Measurements from ENCODE around the gene USP10.

Gene USP10

DNA sequence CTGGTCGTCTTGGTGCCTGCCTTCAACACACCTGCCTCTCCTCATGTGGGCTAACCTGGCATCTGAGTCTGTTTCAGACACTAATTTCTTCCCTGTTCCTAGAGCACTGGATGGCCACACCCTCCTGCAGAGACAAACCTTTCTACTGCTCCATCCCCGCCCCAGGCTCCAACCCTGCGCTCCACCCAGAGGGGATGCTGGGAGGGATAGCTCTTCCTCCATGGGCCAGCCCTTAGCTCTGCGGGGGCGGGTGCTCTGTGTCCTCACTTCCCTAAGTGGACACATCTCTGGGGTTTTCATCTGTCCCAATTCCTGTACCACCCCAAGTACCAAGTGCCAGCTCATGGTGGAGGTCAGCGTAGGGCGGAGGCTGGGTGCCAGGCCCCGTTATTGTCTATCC, 109.0 kb downstream of the USP10 start:
- Histone ChIP-seq H3K36me3 (ENCODE audit: control insufficient read depth, insufficient read depth, low read length) (no peaks in the 10 kb centered on the region), H3K27ac (ENCODE audit: low read depth, low read length) (no peak overlapping the region), H3K9ac (ENCODE audit: low read length) (no peak overlapping the region), H3K4me3 (ENCODE audit: low read depth, low read length) (no peak overlapping the region), H3K9me3 (ENCODE audit: control insufficient read depth, insufficient read depth, low read depth, low read length) (peaks cover 4% of the 10 kb centered on the region), H3K27me3 (ENCODE audit: control insufficient read depth, insufficient read depth, low read length) (peaks cover 17% of the 10 kb centered on the region; the same call in 1 of the 2 replicates), H3K4me1 (ENCODE audit: control insufficient read depth, insufficient read depth, low read length) (peaks cover 10% of the 10 kb centered on the region; the same call in 1 of the 2 replicates)

DNA sequence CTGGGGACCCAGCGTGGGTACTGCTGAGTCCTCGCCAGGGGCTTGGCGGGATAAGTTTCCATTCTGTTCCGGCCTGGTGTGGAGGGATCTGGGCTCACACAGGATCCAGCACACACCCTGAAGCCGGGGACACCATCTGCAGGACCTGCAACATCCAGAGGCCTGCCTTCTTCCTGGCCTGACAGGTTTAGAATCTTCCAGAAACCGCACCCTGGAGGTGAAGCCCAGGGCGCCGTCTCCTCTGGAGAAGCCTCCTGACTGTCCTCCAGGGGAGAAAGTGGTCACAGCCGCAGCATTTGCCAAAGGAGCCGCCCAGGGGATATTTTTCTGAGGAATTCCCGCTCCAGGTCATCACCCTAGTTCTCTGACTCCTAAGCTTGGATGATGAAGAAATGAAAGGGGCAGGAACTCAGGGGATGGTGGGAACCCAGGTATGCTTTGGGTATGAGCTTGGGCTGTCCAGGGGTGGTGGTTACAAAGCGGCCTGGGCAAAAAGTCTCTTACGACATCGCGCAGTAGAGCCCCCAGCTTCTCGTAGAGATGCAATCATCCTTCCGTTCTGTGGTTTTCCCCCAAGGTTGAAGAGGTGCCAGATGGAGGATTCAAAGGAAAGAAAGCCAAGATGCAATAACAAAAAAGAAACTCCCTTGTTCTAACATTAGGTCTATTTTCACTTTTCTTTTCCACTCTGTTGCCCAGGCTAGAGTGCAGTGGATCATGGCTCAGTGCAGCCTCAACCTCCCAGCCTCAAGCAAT, 110.9 kb downstream of the USP10 start:
- Histone ChIP-seq H3K4me1 (ENCODE audit: control insufficient read depth, insufficient read depth, low read length) (peaks cover 10% of the 10 kb centered on the region; the same call in 1 of the 2 replicates), H3K27ac (ENCODE audit: low read depth, low read length) (no peak overlapping the region), H3K27me3 (ENCODE audit: control insufficient read depth, insufficient read depth, low read length) (peaks cover 17% of the 10 kb centered on the region; the same call in 1 of the 2 replicates), H3K4me3 (ENCODE audit: low read depth, low read length) (no peak overlapping the region), H3K36me3 (ENCODE audit: control insufficient read depth, insufficient read depth, low read length) (no peaks in the 10 kb centered on the region), H3K9me3 (ENCODE audit: control insufficient read depth, insufficient read depth, low read depth, low read length) (peaks cover 5% of the 10 kb centered on the region), H3K9ac (ENCODE audit: low read length) (no peak overlapping the region)

DNA sequence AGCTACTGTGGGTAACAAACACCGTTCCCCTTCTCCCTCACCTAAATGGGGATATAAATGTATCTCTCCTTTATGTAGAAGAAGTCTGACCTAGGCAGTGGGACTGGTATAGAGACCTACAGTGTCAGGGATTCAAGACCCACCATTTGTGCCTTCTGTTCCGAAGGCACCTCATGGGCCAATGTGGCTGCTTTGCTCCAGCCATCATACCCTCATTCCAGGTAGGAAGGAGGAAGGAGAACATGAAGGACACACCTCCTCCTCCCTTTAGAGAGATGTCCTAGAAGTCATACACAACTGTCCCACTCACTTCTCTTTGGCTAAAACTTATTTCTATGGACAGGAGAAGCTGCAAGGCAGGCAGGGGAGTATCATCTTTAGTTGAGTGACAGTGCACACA, 111.7 kb downstream of the USP10 start:
- H3K27me3 ChIP-seq (ENCODE audit: control insufficient read depth, insufficient read depth, low read length): peaks cover 17% of the 10 kb centered on the region; the same call in 1 of the 2 replicates
- H3K36me3 ChIP-seq (ENCODE audit: control insufficient read depth, insufficient read depth, low read length): no peaks in the 10 kb centered on the region
- H3K9me3 ChIP-seq (ENCODE audit: control insufficient read depth, insufficient read depth, low read depth, low read length): peaks cover 5% of the 10 kb centered on the region
- H3K27ac ChIP-seq (ENCODE audit: low read depth, low read length): no peak overlapping the region
- H3K9ac ChIP-seq (ENCODE audit: low read length): no peak overlapping the region
- peaks cover 5% of the 10 kb centered on the region; the same call in 1 of the 2 replicates for H3K4me1 ChIP-seq (ENCODE audit: control insufficient read depth, insufficient read depth, low read length)
- no peak overlapping the region for H3K4me3 ChIP-seq (ENCODE audit: low read depth, low read length)

DNA sequence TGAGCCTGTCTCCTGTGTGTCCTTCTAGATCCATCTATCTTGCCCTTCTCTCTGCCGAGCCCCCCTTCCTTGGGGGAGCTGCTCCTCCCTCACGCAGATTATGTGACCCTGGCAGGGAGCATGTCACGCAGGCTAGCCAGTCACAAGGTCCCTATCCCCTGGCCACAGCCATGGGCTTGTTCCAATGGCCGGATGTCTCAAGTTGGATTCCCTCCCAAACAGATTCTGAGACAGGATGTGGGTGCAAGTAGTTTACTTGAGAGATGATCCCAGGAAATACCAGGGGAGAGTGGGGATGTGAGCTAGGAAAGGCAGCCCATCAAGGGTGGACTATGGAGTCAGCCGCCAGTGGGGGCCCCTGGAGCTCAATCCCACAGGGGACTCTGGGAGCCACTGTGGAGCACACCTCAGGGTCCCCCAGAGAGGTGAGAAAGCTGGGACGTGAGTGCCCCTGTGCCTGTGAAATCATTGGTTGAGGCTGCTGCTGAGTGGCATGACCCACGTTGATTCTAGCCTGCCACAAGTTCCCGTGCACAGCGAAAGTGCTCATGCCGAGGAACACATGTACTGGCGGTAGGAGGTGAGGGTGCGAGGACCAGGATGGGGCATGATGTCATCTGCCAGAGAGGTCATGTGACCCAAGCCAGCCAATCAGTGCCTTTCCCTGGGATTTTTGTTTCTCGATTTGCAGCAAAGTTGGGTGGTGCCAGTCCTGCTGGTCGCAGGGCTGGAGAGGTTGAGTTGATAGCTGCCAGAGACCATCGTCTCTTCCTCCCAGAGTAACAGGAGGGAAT, 113.5 kb downstream of the USP10 start:
- Histone ChIP-seq H3K36me3 (ENCODE audit: control insufficient read depth, insufficient read depth, low read length) (no peaks in the 10 kb centered on the region), H3K4me1 (ENCODE audit: control insufficient read depth, insufficient read depth, low read length) (no peaks in the 10 kb centered on the region), H3K9me3 (ENCODE audit: control insufficient read depth, insufficient read depth, low read depth, low read length) (peaks cover 5% of the 10 kb centered on the region), H3K27me3 (ENCODE audit: control insufficient read depth, insufficient read depth, low read length) (peaks cover 17% of the 10 kb centered on the region; the same call in 1 of the 2 replicates), H3K9ac (ENCODE audit: low read length) (no peak overlapping the region), H3K4me3 (ENCODE audit: low read depth, low read length) (no peak overlapping the region), H3K27ac (ENCODE audit: low read depth, low read length) (no peak overlapping the region)

DNA sequence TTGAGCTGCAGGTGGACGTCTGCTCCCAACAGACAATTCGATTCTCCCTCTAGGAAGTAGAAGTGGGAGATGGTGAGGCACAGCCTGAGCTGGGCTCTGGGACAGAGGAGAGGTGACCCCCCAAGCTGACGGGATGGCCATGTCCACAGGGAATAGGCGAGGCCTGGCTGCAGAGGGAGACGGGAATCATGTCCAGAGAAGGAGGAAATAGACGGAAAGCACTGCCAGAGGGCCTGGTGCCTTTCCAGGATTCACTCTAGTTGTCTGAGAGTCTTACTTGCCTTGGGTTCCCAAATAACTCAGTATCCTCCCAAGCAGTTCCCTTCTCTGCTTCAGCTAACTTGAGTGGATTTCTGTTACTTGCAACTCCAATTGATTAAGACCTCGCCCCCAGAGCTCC, 115.7 kb downstream of the USP10 start:
- Histone ChIP-seq H3K4me3 (ENCODE audit: low read depth, low read length) (no peak overlapping the region), H3K27ac (ENCODE audit: low read depth, low read length) (no peak overlapping the region), H3K9me3 (ENCODE audit: control insufficient read depth, insufficient read depth, low read depth, low read length) (peaks cover 5% of the 10 kb centered on the region), H3K36me3 (ENCODE audit: control insufficient read depth, insufficient read depth, low read length) (no peaks in the 10 kb centered on the region), H3K9ac (ENCODE audit: low read length) (no peak overlapping the region), H3K4me1 (ENCODE audit: control insufficient read depth, insufficient read depth, low read length) (peaks cover 12% of the 10 kb centered on the region; the same call in 1 of the 2 replicates), H3K27me3 (ENCODE audit: control insufficient read depth, insufficient read depth, low read length) (peaks cover 35% of the 10 kb centered on the region)

DNA sequence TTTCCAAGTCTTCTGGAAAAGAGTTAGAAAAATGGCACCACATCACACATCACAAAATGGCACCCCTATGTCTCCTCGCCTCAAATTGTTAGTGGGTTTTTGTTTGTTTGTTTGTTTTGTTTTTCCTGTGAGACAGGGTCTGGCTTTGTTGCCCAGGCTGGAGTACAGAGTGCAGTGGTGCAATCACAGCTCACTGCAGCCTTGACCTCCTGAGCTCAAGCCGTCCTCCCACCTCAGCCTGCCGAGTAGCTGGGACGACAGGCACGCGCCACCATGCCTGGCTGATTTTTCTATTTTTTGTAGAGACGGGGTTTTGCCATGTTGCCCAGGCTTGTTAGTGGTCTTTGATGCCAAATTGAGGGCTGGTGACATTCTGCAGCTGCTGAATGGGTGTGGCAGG, 116.2 kb downstream of the USP10 start:
- peaks cover 5% of the 10 kb centered on the region for H3K9me3 ChIP-seq (ENCODE audit: control insufficient read depth, insufficient read depth, low read depth, low read length)
- H3K27ac ChIP-seq (ENCODE audit: low read depth, low read length): no peak overlapping the region
- H3K4me3 ChIP-seq (ENCODE audit: low read depth, low read length): no peak overlapping the region
- no peak overlapping the region for H3K9ac ChIP-seq (ENCODE audit: low read length)
- H3K36me3 ChIP-seq (ENCODE audit: control insufficient read depth, insufficient read depth, low read length): no peaks in the 10 kb centered on the region
- peaks cover 40% of the 10 kb centered on the region for H3K27me3 ChIP-seq (ENCODE audit: control insufficient read depth, insufficient read depth, low read length)
- peaks cover 12% of the 10 kb centered on the region; the same call in 1 of the 2 replicates for H3K4me1 ChIP-seq (ENCODE audit: control insufficient read depth, insufficient read depth, low read length)

DNA sequence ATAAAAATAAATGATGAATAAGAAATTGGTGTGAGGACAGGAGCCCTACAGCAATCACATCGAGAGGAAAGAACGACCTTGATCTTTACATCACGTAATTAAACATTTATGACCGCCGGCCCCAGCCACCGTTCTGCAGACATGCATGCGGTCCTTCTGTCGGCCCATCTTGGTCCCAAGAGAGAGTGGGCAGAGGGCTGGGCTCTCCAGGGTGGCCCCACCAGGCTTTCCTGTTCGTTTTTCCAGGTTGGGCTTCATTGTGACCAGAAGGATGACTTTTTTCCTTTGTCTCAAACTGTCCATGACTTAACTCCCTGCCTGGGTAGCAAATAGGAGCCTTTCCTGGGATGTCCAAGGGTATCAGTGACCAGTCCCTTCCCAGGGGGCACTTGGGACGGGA, 116.7 kb downstream of the USP10 start:
- H3K27ac ChIP-seq (ENCODE audit: low read depth, low read length): no peak overlapping the region
- peaks cover 5% of the 10 kb centered on the region for H3K9me3 ChIP-seq (ENCODE audit: control insufficient read depth, insufficient read depth, low read depth, low read length)
- H3K4me3 ChIP-seq (ENCODE audit: low read depth, low read length): no peak overlapping the region
- H3K36me3 ChIP-seq (ENCODE audit: control insufficient read depth, insufficient read depth, low read length): no peaks in the 10 kb centered on the region
- peaks cover 12% of the 10 kb centered on the region; the same call in 1 of the 2 replicates for H3K4me1 ChIP-seq (ENCODE audit: control insufficient read depth, insufficient read depth, low read length)
- no peak overlapping the region for H3K9ac ChIP-seq (ENCODE audit: low read length)
- peaks cover 45% of the 10 kb centered on the region for H3K27me3 ChIP-seq (ENCODE audit: control insufficient read depth, insufficient read depth, low read length)

DNA sequence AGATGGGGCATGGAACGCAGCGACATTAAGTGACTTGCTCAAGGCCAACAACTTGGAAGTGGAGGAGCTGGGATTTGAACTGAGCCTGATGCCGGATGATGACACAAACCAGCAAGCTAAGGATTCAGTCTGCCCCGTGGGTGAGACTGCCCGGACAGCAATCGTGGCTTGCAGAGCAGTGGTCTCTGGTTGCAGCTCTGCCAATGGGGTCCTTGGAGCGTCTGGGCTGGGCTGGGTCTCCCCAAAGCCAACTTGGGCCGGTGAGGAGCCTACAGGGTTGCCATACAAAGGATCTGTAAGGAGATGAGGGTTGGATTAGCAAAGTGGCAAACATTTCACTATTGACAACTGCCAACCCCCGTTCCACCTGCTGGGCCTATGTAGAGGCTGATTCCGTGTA, 117.4 kb downstream of the USP10 start:
- peaks cover 50% of the 10 kb centered on the region for H3K27me3 ChIP-seq (ENCODE audit: control insufficient read depth, insufficient read depth, low read length)
- no peak overlapping the region for H3K9ac ChIP-seq (ENCODE audit: low read length)
- no peak overlapping the region for H3K4me3 ChIP-seq (ENCODE audit: low read depth, low read length)
- H3K4me1 ChIP-seq (ENCODE audit: control insufficient read depth, insufficient read depth, low read length): peaks cover 12% of the 10 kb centered on the region; the same call in 1 of the 2 replicates
- no peaks in the 10 kb centered on the region for H3K36me3 ChIP-seq (ENCODE audit: control insufficient read depth, insufficient read depth, low read length)
- no peak overlapping the region for H3K27ac ChIP-seq (ENCODE audit: low read depth, low read length)
- peaks cover 5% of the 10 kb centered on the region for H3K9me3 ChIP-seq (ENCODE audit: control insufficient read depth, insufficient read depth, low read depth, low read length)

DNA sequence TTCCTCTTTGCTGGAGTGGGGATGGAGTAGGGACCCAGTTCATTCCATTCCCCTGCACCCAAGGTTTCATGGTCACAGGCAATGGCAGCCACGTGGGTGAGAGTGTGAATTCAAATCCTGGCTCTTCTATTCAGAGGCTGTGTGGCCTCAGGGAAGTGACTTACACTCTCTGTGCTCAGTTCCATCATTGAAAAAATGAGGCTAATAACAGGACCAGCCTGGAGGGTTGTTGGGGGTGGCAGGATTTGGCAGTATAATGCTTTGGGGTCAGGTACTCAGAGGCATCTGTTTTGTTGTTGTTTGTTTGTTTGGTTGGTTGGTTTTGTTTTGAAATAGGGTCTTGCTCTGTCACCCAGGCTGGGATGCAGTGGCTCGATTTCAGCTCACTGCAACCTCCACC, 117.8 kb downstream of the USP10 start:
- Histone ChIP-seq H3K9me3 (ENCODE audit: control insufficient read depth, insufficient read depth, low read depth, low read length) (peaks cover 5% of the 10 kb centered on the region), H3K4me1 (ENCODE audit: control insufficient read depth, insufficient read depth, low read length) (peaks cover 12% of the 10 kb centered on the region; the same call in 1 of the 2 replicates), H3K27me3 (ENCODE audit: control insufficient read depth, insufficient read depth, low read length) (peaks cover 50% of the 10 kb centered on the region), H3K9ac (ENCODE audit: low read length) (no peak overlapping the region), H3K36me3 (ENCODE audit: control insufficient read depth, insufficient read depth, low read length) (no peaks in the 10 kb centered on the region), H3K4me3 (ENCODE audit: low read depth, low read length) (no peak overlapping the region), H3K27ac (ENCODE audit: low read depth, low read length) (no peak overlapping the region)

DNA sequence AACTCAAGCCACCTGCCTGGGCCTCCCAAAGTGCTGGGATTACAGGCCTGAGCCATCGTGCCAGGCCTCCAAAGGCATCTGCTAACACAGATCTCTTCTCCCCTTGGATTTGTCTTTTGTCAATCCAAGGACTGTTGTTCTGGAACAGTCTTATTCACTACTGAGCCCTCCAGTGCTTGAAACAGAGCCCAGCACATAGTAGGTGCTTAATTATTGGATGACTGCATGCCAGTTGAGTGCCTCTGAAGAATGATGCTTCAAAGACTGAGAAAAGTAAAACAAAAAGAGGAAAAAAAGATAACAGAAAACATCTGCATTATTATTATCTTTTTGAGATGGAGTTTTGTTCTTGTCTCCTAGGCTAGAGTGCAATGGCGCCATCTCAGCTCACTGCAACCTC, 118.3 kb downstream of the USP10 start:
- no peak overlapping the region for H3K27ac ChIP-seq (ENCODE audit: low read depth, low read length)

More for the DNA sequence above, 118.3 kb downstream of the USP10 start:
- Histone ChIP-seq H3K9me3 (ENCODE audit: control insufficient read depth, insufficient read depth, low read depth, low read length) (peaks cover 5% of the 10 kb centered on the region), H3K4me3 (ENCODE audit: low read depth, low read length) (no peak overlapping the region), H3K9ac (ENCODE audit: low read length) (no peak overlapping the region), H3K4me1 (ENCODE audit: control insufficient read depth, insufficient read depth, low read length) (peaks cover 12% of the 10 kb centered on the region; the same call in 1 of the 2 replicates), H3K27me3 (ENCODE audit: control insufficient read depth, insufficient read depth, low read length) (peaks cover 49% of the 10 kb centered on the region), H3K36me3 (ENCODE audit: control insufficient read depth, insufficient read depth, low read length) (no peaks in the 10 kb centered on the region)
